ENCODE data around the gene C11orf68.

GRCh38 chr11:65932558-65932919, 13.7 kb upstream of the C11orf68 start:
- peak; percentile 43 for TF ChIP-seq CTCF (IDR thresholded peaks at IDR 0.05)
- TF ChIP-seq ZFX (IDR thresholded peaks at IDR 0.05; ENCODE audit: borderline replicate concordance) = no peak

All from 22Rv1 (cell line).